CD4-positive, alpha-beta T cell treated with Interleukin-6 for 4 hours (primary cell): Measurements from ENCODE around the gene ELMO3.

Experiments used
- DNase-seq: peaks from one replicate; pipeline ENCODE4 v3.0.0-alpha.2; 2020; ENCODE audit warnings: mixed read lengths

Gene ELMO3, protein sequence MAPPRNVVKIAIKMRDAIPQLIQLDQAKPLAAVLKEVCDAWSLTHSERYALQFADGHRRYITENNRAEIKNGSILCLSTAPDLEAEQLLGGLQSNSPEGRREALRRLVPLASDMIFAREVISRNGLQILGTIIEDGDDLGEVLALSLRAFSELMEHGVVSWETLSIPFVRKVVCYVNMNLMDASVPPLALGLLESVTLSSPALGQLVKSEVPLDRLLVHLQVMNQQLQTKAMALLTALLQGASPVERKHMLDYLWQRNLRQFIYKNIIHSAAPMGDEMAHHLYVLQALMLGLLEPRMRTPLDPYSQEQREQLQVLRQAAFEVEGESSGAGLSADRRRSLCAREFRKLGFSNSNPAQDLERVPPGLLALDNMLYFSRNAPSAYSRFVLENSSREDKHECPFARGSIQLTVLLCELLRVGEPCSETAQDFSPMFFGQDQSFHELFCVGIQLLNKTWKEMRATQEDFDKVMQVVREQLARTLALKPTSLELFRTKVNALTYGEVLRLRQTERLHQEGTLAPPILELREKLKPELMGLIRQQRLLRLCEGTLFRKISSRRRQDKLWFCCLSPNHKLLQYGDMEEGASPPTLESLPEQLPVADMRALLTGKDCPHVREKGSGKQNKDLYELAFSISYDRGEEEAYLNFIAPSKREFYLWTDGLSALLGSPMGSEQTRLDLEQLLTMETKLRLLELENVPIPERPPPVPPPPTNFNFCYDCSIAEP

DNA sequence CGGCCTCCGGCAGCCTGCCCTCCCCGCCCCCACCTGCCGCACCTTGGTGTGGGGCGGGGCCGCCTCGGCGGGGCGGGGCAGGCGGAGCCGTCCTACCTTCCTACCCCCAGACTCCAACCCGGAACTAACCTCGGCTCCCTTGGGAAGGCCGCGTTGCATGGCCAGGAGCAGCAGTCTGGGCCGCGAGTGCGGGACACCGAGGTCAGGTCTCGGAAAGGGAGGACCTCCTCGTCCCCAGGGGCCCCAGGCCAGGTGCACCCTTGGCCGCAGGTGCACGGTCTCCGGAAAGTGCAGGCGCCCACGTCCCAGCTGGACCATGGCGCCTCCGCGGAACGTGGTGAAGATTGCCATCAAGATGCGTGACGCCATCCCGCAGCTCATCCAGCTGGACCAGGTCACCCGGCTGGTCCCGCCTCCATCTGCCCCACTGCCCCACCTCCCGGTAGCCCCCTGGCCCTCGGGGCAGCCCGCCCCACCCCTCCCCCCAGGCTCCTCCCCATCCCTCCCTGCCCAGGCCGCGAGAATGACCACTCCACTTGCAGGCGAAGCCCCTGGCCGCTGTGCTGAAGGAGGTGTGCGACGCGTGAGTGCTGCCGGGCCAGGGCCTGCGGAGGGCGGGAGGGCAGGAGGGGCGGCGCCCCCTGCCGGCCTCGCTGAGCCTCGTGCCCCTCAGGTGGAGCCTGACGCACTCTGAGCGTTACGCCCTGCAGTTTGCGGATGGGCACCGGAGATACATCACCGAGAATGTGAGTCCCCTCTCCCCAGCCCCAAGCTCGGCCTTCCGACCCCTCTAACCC lies at the start of gene ELMO3:
ELMO3 (plus strand) TSS at position 121 of the 797 bp plus-strand sequence; CDS start at position 317, 196 bp downstream.
- DNase-seq: no peak

DNA sequence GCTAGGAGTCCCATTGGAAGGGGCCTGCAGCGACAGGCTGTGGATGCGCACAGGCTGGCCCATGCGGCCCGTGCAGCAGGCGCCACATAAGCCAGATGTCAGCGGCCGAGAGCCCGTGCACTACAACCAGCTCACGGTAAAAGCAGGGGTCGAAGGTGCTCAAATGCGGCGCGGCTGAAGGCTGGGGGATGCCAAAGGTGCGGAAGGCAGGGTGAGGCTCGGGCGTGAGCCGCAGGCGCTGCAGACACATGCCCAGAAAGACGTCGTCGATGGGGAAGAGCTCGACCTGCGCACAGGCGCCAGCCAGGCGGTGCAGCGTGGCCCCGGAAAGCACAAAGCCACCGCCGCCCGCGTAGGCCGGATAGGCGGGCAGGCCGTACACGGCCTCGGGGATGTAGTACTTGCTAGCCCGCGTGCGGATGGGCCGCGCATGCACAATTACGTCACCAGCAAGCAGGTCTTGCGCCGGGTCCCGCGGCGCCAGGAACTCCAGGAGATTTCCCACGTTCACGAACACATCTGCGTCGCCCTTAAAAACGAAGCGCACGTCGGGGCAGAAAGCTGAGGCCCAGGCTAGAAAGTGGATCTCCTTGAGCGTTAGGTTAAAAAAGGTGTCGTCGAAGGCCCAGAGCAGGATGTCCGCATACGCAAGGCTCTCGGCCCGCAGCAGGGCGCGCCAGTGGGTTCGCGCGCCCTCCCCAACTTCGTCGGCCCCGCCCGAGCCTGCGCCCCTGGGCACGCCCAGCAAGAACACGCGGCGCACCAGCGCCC lies 49.5 kb upstream of the ELMO3 start:
- peak; percentile 24 for DNase-seq

DNA sequence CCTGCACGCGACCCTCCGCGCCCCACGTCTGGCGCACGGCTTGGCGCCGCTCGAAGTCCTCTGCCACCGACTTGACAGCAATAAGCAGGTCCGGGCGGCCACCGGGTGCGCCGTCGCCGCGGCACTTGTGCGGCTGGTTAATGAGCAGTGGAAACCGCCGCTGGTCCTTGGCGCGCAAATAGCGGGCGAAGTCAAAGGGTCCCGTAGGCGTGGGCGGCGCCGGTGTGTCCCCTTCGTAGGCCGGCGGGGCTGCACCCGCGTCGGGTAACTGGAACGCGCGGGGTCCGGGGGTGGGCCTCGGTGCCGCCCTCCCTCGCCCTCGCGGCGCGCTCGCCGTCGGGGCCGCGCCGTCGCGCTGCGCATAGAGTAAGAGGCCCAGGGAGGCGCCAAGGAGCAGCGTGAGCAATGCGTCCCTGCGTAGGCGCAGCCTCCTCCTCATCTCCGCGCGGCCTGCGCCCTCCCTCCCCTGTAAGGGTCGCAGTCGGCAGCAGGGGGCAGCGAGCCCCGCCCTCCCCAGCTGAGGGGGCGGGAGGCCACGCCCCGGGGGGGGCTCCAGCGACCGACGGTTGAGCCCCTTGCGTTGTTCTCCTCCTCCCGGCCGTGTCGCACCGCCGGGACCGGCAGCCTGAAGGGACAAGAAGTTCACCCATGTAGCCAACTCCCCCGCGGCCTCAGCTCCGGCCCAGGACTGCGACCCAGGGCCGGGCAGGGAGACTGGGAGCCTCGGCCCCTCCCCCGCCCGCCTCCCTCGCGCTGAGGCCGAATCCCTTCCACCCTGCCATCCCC lies 48.7 kb upstream of the ELMO3 start:
- DNase-seq: peak; percentile 45

DNA sequence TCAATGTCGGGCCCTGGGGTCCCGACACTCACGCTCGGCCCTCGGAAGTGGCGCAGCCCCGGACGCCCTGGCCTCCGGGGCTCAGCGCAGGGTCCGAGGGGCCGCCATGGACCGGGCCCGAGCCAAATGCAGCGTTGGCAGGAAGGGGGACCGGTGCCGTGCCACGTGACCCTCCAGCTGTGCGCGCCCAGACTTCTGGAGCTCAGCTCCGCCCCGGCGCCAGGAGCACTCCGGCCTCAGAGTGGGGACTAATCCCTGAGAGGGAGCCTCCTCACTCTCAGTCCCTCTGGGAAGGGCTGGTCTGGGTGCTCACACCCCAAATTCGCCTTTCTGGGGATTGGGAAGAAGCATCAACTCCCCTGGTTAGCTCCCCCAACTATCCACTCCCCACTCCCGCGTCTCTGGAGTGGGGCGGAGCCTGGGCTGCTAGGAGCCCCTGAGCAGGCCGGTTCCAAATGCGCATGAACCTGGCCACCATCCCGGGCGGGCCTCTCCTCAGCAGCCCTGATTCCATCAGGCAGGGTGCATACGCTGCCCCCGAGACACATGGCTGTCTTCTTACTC lies 48.0 kb upstream of the ELMO3 start, which contains the start of gene B3GNT9:
B3GNT9 (minus strand) TSS at position 166 of the 564 bp plus-strand sequence. CDS start 513 bp downstream, outside the sequence.
- DNase-seq: peak; percentile 51

DNA sequence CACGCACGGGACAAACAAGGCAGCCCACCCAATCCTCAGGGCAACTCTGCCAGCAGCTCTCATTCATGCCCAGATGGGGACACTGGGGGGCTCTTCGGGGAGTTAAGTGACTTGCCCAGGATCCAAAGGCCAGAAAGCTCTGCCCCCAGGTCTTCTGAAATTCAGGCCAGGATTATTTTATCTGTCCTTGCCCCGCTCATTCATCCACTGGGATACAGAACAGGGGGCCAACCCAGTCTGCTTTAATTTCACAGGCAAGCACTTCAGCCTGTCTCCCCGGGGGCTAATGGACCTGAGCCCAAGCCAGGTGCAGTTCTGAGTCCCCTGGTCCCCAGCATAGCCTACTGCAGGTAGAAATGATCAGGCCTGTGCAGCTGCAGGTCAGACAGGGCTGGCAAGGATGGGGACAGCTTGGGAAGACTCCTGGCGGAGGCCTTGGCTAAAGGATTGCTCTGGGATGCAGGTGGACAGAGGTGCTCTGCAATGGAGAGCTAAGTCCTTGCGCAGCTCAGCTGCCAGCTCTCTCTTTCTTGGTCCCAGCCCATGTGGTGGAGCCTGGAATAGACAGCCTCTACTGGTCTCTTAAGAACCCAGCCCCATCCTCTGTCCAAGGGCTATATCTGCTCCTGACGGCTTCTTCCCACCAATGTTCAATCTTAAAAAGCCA lies 47.4 kb upstream of the ELMO3 start:
- DNase-seq: no peak

DNA sequence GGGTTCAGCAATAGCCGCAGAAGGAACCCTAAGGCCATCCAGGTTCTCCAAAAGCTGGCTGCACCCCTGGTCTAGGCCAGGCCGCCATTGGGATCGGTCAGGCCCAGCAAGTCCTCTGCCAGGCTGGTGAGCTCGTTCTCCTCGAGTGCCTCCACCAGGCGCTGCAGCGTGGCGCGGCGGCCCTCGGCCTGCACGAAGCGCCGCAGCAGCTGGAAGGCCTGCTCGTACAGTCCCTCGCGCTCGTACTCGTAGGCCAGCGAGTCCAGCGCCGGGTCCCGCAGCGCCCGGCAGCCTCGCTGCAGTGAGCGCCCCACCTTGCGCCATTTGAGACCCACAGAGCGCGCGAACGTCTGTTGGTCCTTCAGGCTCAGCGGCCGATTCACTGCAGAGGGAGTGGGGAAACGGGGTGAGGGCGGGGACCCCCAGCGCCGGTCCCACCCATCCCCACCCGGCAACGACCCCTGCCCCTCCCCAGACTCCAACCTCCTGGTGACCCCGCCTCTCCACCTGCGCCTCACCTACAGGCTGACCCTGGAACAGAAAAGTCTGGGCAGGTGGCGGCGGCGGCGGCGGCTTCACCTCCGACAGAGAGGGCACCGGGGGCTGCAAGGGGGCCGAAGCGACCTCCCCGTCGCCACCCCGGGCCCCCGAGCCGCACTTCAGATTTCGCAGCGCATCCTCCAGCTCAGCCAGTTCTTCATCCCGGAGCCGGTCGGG lies 44.2 kb upstream of the ELMO3 start:
- DNase-seq: no peak

DNA sequence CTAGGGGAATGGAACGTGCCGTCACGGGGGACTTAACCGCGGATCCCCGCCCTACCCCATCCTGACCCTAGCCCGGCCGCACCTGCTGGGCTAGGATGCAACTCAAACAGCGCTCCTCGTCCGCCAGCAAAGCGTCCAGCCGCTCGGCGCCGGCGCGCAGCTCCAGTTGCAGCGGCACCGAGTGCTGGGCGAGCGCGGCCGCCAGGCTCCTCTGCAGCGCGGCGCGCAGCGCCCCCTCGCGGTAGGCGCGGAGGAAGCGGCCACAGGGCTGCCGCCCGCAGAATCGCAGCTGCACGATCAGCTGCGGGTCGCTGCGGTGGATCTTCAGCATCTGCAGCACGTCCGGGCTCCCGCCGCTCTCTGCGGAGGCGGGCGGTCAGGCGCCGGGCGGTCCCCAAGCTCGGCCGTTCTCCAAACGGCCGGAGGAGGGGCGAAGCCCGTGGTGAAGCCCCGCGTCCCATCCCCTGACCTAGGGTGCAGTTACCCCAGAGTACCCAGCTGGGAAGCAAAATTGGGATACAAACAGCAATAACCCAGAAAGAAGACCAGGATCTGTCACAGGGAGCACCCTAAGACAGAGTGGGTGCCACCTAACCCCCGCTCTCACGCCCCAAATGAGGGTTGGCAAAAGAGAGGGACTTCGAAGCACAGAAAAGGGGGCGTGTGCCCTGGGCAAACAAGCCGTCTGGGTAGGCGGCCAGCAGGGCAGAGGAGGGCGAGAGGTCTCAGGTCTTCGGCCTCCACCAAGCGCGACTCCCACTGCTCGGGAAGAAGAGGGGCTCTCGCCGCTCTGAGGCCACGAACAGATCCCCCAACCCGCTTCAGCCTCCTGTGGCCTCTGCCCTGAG lies 43.4 kb upstream of the ELMO3 start:
- DNase-seq: peak; percentile 82

DNA sequence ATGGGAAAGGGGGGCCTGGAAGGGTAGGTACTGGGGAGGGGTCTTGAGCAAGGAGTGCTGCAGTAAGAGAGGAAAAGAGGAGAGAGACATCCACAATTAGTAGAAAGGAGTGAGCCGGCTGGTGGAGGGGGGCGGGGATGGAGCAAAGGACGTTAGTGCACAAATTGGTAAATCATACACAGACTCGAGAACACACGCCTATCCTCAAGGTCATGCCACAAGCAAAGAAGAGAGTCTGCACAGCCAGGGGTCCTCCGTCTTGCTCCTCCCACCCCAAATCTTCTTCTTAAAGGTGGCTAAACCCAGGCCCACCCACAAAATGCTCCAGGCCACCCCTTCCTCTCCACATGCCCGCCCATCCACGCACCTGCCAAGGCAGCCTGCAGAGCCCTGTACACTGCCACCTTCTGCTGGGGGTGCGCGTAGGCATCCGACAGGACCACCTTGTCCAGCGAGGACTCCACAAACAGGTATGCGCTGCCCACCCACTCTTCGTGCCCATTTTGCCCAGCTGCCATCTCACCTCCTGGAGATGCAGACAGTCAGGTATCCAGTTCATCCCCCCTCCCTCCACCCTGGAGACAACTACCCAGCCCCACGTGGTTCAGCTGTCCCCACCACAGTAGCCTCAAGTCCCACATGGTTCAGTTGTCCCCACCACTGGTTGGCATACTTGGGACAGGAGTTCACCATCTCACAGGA lies 42.6 kb upstream of the ELMO3 start:
- no peak for DNase-seq

DNA sequence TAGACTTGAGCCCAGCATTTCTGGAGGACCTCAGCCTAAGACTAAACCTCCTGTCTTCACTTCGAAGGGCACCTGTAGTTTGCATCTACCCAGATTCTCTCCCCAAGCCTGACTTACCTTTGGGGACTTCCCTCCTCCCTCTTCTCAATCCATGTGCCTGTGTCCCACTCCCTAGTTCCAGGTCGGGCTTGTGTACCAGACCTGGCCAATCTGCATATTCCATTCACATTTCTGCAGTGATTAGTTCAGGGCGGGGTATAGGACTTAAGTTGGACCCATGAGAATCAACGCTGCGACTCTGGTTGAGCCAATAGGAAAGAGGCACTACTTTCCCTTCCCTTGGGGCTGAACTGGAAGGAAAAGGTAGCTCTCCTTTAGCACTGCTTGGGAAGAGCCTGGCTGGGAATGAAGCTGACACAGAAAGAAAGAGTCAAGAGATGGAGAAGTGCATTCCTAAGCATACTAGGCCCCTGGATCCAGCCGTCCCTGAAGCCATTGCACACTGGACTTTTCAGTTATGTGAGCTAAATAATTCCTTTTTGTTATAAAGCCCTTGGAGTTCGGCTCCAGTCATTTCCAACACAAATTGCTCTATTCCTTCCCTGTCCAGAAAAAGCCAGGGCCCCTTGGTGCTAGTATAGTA lies 41.7 kb upstream of the ELMO3 start:
- DNase-seq: no peak

DNA sequence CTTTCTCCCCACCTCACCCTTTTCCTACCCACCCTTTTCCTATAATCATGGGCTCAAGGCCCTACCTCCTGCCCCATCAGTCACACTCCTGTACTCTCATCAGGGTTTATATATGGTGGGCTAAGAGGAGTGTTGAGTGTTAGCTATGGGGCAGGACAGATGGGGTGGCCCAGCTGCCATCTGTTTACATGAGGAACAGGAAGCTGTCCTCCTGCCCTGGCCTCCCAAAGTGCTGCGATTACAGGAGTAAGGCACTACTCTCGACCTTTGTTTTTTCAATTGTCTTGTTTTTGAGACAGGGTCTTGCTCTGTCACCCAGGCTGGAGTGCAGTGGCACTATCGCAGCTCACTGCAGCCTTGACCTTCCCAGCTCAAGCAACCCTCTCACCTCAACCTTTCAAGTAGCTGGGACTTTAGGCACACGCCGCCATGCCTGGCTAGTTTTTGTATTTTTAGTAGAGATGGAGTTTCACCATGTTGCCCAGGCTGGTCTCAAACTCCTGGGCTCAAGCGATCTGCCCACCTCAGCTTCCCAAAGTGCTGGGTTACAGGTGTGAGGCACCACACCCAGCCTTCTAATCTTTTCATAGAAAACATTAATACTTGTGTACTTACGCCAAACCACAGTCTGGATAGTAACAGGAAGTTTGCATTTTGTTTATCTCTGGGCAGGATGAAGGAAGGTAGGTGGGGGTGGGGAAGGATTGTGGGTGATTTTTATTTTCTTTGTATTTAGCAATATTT lies 40.9 kb upstream of the ELMO3 start:
- DNase-seq: peak; percentile 24

DNA sequence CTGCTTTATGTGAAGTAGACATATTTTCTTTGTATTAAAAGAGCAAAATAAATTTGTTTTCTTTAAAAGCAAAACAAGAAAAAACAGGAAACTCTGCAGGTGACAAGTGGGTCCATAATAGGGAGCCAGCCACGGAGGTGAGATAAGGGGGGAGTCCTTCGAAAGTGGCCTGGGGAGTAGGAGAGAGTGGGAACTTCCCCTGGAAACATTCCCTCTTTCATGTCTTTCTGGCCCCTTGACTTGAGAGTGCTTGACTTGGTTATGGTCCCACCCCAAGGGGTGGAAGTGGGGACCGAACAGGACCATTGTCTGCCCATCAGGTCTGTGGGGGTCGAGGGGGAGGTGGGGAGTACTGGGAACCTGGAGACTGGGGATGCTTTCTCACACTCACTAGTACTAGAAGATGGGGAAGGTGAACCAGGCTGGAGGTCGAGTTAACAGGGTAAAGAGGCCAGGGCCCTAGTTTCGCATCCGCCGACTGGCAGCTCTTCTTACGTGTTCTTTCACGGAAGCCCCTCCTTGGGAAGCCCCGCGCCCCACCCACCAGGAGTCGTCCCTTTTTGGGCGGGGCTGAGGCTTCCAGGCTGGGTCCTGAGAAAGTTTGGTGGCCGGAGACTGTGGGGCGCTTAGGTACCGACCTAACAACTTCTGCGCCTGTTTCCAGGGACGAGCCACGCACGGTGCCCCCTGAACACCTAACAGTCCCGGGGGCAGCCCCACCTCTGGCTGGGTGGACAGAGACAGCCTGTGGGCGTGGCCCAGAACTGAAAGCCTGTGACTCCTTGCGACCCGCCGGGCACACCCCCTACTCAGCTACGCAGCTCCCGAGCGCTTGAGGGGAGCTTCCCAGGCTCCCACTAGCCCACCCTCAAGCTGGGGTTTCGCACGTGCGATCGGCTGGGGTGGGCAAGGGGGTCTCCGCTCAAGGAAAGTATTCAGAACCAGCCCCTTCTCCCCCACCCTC lies 40.0 kb upstream of the ELMO3 start:
- peak; percentile 85 for DNase-seq

DNA sequence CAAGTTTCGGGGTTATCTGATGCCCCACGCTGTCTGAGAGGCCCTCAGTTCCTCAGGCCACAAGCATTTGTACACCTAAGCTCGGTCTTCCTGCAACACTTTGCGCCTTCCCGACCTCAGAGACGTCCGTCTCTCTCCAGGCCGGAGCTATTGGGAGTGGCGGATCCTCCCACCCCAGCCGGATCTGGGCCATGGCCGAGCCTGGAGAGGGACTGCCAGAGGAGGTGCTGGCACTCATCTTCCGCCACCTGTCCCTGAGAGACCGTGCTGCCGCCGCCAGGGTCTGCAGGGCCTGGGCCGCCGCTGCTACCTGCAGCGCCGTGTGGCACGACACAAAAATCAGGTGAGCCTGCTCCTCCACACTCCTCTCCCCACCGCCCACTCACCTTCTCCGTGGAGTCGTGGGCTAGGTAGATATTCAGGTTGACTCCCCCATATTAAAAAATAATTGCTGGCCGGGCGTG lies 37.3 kb upstream of the ELMO3 start:
- no peak for DNase-seq

DNA sequence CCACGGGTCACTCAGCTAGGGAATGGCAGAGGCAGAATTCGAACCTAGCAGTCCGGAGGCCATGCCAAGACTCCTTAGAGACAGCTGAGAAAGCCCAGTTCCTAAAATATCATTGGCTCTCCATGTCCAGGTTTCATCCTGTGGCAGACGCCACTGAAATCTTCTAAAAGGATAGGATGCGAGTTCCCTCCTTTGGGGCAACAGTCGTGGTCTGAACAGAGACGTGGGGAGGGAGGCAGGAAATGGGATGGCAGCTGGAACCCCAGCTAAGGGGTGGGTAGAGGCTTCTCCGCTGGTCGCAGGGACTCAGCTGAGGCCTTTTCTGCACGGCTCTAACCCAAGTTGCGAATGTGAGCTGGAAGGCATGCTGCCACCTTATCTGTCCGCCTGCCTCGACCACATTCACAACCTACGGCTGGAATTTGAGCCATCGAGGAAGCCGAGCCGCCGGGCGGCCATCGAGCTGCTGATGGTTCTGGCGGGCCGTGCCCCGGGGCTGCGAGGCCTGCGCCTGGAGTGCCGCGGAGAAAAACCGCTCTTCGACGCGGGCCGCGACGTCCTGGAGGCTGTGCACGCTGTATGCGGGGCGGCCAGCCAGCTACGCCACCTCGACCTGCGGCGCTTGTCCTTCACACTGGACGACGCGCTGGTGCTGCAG lies 36.3 kb upstream of the ELMO3 start:
- no peak for DNase-seq

DNA sequence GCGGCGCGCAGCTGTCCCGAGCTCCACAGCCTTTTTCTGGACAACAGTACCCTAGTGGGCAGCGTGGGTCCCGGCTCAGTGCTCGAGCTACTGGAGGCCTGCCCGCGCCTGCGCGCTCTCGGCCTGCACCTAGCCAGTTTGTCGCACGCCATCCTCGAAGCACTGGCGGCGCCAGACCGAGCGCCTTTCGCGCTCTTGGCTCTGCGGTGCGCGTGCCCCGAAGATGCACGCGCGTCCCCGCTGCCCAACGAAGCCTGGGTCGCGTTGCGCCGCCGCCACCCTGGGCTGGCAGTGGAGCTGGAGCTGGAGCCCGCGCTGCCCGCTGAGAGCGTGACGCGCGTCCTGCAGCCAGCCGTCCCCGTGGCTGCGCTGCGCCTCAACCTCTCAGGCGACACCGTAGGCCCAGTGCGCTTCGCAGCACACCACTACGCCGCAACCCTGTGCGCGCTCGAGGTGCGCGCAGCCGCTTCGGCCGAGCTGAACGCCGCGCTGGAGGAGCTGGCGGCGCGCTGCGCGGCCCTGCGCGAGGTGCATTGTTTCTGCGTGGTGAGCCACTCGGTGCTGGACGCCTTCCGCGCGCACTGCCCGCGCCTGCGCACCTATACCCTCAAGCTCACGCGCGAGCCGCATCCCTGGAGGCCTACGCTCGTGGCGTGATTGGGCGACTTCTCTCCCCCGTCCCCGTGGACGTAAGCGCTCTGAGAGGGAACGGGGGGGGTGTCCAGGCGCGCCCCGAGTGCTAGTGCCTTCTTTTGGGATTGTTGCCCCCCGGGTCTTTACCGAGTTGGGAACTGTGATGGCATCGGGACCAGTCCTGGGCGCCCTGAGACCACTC lies 35.5 kb upstream of the ELMO3 start:
- DNase-seq: peak; percentile 48
